ENCODE measurements around the gene ASB10.

DNA sequence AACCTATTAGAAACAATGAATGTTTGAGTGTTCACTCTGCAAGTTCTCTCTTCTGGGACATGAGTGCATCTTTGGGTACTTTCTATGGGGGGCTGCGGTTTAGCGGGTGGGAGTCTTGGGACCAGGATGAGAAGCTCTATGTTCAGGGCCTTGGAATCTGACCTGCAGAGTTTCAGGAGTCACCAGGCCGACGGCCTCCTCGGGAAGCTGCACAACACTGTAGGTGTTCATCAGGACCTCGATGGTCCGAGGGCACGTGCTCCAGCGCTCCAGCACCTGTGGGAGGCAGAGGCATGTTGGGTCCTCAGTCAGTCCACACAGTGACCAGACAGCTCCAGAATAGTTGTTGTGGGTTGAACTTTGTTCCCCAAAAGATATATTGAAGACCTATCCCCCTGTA, 10.6 kb downstream of the ASB10 start:
- TF ChIP-seq POLR2A (IDR thresholded peaks at IDR 0.05; ENCODE audit: low read length) = no peak
- no peak for TF ChIP-seq GATA1 (IDR thresholded peaks at IDR 0.05; ENCODE audit: low read depth, low read length)

All from erythroblast (primary cell).